ENCODE measurements around the gene GNAI3. TPM values are rescaled to one million over a fixed set of nuclear protein-coding genes. Genes with fewer than 3 reads are reported as not detected.

GNAI3 gene
- total RNA-seq, 1 experiment from 2014 or later: 9.9 TPM

GRCh38 chr1:109644670-109645069, 96.3 kb downstream of the GNAI3 start:
- H4K20me1 ChIP-seq (ENCODE audit: control insufficient read depth, insufficient read depth, insufficient read length): no peaks in the 10 kb centered on the region
- DNase-seq: no peak
- Mint-ChIP-seq H3K4me1 (peaks cover 11 to 14% of the 10 kb centered on the region in 2 experiments), H3K36me3 (ENCODE audit: insufficient read depth in 1 of 3, low read depth in 3 of 3) (no peaks in the 10 kb centered on the region; a peak in 2 of 7 replicates), H3K27ac (no peak overlapping the region), H3K27me3 (ENCODE audit: low read depth) (peaks cover 15% of the 10 kb centered on the region), H3K9me3 (peaks cover 5 to 13% of the 10 kb centered on the region in 2 experiments), H3K4me3 (no peak overlapping the region)
- H3K23ac ChIP-seq (ENCODE audit: insufficient read length, low read depth, low read length): no peak overlapping the region
- no peak overlapping the region for H3T11ph ChIP-seq (ENCODE audit: low read length)
- no peak overlapping the region for H4K8ac ChIP-seq (replicated peaks; ENCODE audit: insufficient read length, low read depth, low read length)
- no peaks in the 10 kb centered on the region for H3K79me2 ChIP-seq (ENCODE audit: insufficient read depth, low read length)
- no peak overlapping the region for H2AK5ac ChIP-seq (ENCODE audit: insufficient read length, low read length)
- H2BK20ac ChIP-seq (ENCODE audit: low read depth, low read length, poor library complexity, severe bottlenecking): no peak overlapping the region
- H3K27ac ChIP-seq (ENCODE audit: insufficient read length, low read depth, low read length): no peak overlapping the region
- no peak overlapping the region for H3K4ac ChIP-seq (ENCODE audit: low read depth, low read length)
- no peak overlapping the region for H3K9ac ChIP-seq (ENCODE audit: extremely low read depth, insufficient read length, low read length)
- H3K4me1 ChIP-seq (ENCODE audit: insufficient read depth, low read length): no peaks in the 10 kb centered on the region
- no peaks in the 10 kb centered on the region for H3K27me3 ChIP-seq (ENCODE audit: insufficient read depth, low read length)
- H3K79me1 ChIP-seq (ENCODE audit: insufficient read depth, low read depth, low read length, poor library complexity, severe bottlenecking): no peaks in the 10 kb centered on the region
- no peak overlapping the region for H2BK12ac ChIP-seq (ENCODE audit: insufficient read length, low read depth, low read length)
- no peak overlapping the region for H2BK5ac ChIP-seq (ENCODE audit: insufficient read length, low read length)
- no peaks in the 10 kb centered on the region for H3K23me2 ChIP-seq (ENCODE audit: insufficient read length, low read depth, low read length, poor library complexity, severe bottlenecking)
- H2AFZ ChIP-seq (ENCODE audit: low read length): no peak overlapping the region
- no peak overlapping the region for H4K91ac ChIP-seq (ENCODE audit: insufficient read length, low read depth, low read length)
- H4K5ac ChIP-seq (ENCODE audit: insufficient read length, low read depth, low read length): no peak overlapping the region
- H3K18ac ChIP-seq (ENCODE audit: insufficient read length, low read depth, low read length): no peak overlapping the region
- WGBS (ENCODE audit: extremely low coverage, insufficient read length, low lambda C conversion rate): no CpG with 5 or more reads among the region's 10 CpGs
- no peak overlapping the region for H3K4me2 ChIP-seq (ENCODE audit: insufficient read depth, insufficient read length, low read length)
- no peak overlapping the region for H3K14ac ChIP-seq (ENCODE audit: insufficient read depth, low read length)
- no peak overlapping the region for H2BK120ac ChIP-seq (ENCODE audit: low read depth, low read length, poor library complexity, severe bottlenecking)
- H2BK15ac ChIP-seq (ENCODE audit: low read depth, low read length): no peak overlapping the region
- no peak overlapping the region for H3K56ac ChIP-seq (ENCODE audit: insufficient read length, low read depth, low read length)
- no peak for TF ChIP-seq CTCF (conservative IDR thresholded peaks at IDR 0.05)
- no peaks in the 10 kb centered on the region for H3K9me3 ChIP-seq (ENCODE audit: control insufficient read depth, low read depth, low read length)

Measured in H9 (cell line).